DOHH2 (cell line): ENCODE results near the gene DPT.

Source experiments
- H3F3A ChIP-seq: fragments of 200-600 bp; sonication (generic), shearing (Covaris generic); 2 replicates; pipeline ENCODE4 v1.6.0; 2016; ENCODE audit warnings: antibody characterized with exemption, mild to moderate bottlenecking; ENCODE audit not compliant: control insufficient read depth, insufficient read depth
- H3K27ac ChIP-seq: fragments of 200-600 bp; sonication (generic); 2 replicates; pipeline ENCODE4 v1.5.1; 2014; ENCODE audit warnings: low read depth, mild to moderate bottlenecking, low read length, moderate library complexity
- H3K27me3 ChIP-seq: fragments of 200-600 bp; sonication (generic); 2 replicates; pipeline ENCODE4 v1.6.1; 2014; ENCODE audit warnings: mild to moderate bottlenecking, low read length, mixed read lengths; ENCODE audit not compliant: control insufficient read depth
- H3K36me3 ChIP-seq: fragments of 200-600 bp; sonication (generic); 2 replicates; pipeline ENCODE4 v1.6.1; 2014; ENCODE audit warnings: mild to moderate bottlenecking, low read length, moderate library complexity, mixed read lengths; ENCODE audit not compliant: control insufficient read depth
- H3K4me1 ChIP-seq: fragments of 200-600 bp; sonication (generic); 2 replicates; pipeline ENCODE4 v1.6.1; 2014; ENCODE audit warnings: mild to moderate bottlenecking, low read length, mixed read lengths; ENCODE audit not compliant: control insufficient read depth
- H3K4me2 ChIP-seq: fragments of 200-600 bp; sonication (generic); 2 replicates; pipeline ENCODE4 v1.6.0; 2014; ENCODE audit warnings: mild to moderate bottlenecking, low read length, moderate library complexity
- H3K4me3 ChIP-seq: fragments of 200-600 bp; sonication (generic); 2 replicates; pipeline ENCODE4 v1.5.1; 2014; ENCODE audit warnings: mild to moderate bottlenecking, low read length, mixed read lengths
- H3K79me2 ChIP-seq: fragments of 200-600 bp; sonication (generic); 2 replicates; pipeline ENCODE4 v1.6.1; 2014; ENCODE audit warnings: mild to moderate bottlenecking, low read length, mixed read lengths; ENCODE audit not compliant: control insufficient read depth
- H3K9me2 ChIP-seq: fragments of 200-600 bp; sonication (generic); replicated peaks from 2 replicates; pipeline ENCODE4 v1.6.1; 2014; ENCODE audit warnings: mild to moderate bottlenecking, low read length, mixed read lengths; ENCODE audit not compliant: control insufficient read depth
- H3K9me3 ChIP-seq: fragments of 200-600 bp; sonication (generic); 2 replicates; pipeline ENCODE4 v1.6.1; 2014; ENCODE audit warnings: antibody characterized with exemption, low read length, mixed read lengths; ENCODE audit not compliant: control insufficient read depth, insufficient read depth
- H4K20me1 ChIP-seq: fragments of 200-600 bp; sonication (generic); 2 replicates; pipeline ENCODE4 v1.6.0; 2014; ENCODE audit warnings: low read depth, mild to moderate bottlenecking, antibody characterized with exemption, low read length, moderate library complexity; ENCODE audit not compliant: control insufficient read depth, insufficient read depth
- EZH2phosphoT487 ChIP-seq: fragments of 200-600 bp; sonication (generic); IDR thresholded peaks from 2 replicates; pipeline ENCODE4 v1.6.1; 2017; ENCODE audit warnings: borderline replicate concordance, mild to moderate bottlenecking, antibody characterized with exemption, low read length, moderate library complexity, mixed read lengths
- TF ChIP-seq, protein P1 (sequence below): fragments of 200-600 bp; sonication (generic); IDR thresholded peaks from one replicate; pipeline ENCODE4 v1.5.1; 2014; ENCODE audit warnings: antibody characterized with exemption, mild to moderate bottlenecking, low read depth, low read length; ENCODE audit not compliant: poor library complexity, severe bottlenecking

Gene DPT

GRCh38 chr1:168755800-168756418 lies 26.9 kb upstream of the DPT start:
- no peaks in the 10 kb centered on the region for H3K9me3 ChIP-seq
- H3K4me1 ChIP-seq: no peaks in the 10 kb centered on the region
- no peak for TF ChIP-seq EZH2phosphoT487
- TF ChIP-seq, protein P1, sequence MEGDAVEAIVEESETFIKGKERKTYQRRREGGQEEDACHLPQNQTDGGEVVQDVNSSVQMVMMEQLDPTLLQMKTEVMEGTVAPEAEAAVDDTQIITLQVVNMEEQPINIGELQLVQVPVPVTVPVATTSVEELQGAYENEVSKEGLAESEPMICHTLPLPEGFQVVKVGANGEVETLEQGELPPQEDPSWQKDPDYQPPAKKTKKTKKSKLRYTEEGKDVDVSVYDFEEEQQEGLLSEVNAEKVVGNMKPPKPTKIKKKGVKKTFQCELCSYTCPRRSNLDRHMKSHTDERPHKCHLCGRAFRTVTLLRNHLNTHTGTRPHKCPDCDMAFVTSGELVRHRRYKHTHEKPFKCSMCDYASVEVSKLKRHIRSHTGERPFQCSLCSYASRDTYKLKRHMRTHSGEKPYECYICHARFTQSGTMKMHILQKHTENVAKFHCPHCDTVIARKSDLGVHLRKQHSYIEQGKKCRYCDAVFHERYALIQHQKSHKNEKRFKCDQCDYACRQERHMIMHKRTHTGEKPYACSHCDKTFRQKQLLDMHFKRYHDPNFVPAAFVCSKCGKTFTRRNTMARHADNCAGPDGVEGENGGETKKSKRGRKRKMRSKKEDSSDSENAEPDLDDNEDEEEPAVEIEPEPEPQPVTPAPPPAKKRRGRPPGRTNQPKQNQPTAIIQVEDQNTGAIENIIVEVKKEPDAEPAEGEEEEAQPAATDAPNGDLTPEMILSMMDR: no peak
- H3K79me2 ChIP-seq: no peaks in the 10 kb centered on the region
- no peaks in the 10 kb centered on the region for H4K20me1 ChIP-seq
- H3K4me3 ChIP-seq: no peak overlapping the region
- H3K9me2 ChIP-seq: no peaks in the 10 kb centered on the region
- no peak overlapping the region for H3K27ac ChIP-seq
- H3K36me3 ChIP-seq: no peaks in the 10 kb centered on the region
- H3K4me2 ChIP-seq: no peak overlapping the region
- H3K27me3 ChIP-seq: no peaks in the 10 kb centered on the region; the same call in 1 of the 2 replicates
- H3F3A ChIP-seq: no peaks in the 10 kb centered on the region

DNA sequence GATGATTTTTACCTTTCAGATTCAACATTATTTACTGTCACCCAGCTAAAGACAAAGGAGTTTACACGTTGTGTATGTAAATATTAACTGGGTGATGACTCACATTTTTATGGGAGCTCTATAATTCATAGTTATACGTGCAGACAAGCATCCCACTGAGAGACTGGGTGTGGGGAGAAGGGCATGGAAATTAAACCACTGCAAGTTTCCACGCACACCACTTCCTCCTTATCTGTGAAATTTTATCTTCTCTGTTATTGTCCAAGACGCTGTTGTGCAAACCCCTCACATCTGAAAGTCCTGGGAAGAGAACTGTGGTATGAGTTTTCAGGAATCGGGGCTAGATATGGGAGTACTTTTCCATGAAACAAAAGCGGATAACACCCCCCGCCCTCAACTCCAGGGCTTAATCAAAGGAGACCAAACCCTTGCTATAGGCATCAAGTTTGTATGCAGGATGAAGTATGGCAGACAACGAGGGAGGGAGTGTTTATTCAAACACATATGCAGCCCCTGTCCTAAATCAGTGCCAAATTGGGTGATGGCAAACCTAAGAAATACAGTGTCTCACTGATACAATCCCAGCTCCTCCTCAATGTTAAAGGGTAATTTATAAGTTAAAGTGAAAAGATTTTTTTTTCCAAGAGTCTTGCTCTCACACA lies 23.3 kb upstream of the DPT start:
- Histone ChIP-seq H3K4me2 (no peak overlapping the region), H3K36me3 (no peaks in the 10 kb centered on the region)

GRCh38 chr1:168751195-168751650 lies 22.2 kb upstream of the DPT start:
- Histone ChIP-seq H3K4me1 (no peaks in the 10 kb centered on the region), H3K9me3 (no peaks in the 10 kb centered on the region), H3K36me3 (no peaks in the 10 kb centered on the region), H3K4me2 (no peak overlapping the region), H3K27me3 (no peaks in the 10 kb centered on the region; the same call in 1 of the 2 replicates), H3K4me3 (no peak overlapping the region), H3F3A (no peaks in the 10 kb centered on the region), H3K79me2 (no peaks in the 10 kb centered on the region), H3K9me2 (no peaks in the 10 kb centered on the region), H3K27ac (no peak overlapping the region), H4K20me1 (no peaks in the 10 kb centered on the region)
- TF ChIP-seq, protein P1: no peak
- TF ChIP-seq EZH2phosphoT487: no peak

More for the DNA sequence above, 23.3 kb upstream of the DPT start:
- no peaks in the 10 kb centered on the region for H3K9me3 ChIP-seq
- H3K4me3 ChIP-seq: no peak overlapping the region
- H3F3A ChIP-seq: no peaks in the 10 kb centered on the region
- no peak overlapping the region for H3K27ac ChIP-seq
- TF ChIP-seq EZH2phosphoT487: no peak
- TF ChIP-seq, protein P1: no peak
- no peaks in the 10 kb centered on the region for H3K79me2 ChIP-seq
- no peaks in the 10 kb centered on the region for H4K20me1 ChIP-seq
- no peaks in the 10 kb centered on the region for H3K9me2 ChIP-seq
- no peaks in the 10 kb centered on the region for H3K4me1 ChIP-seq
- no peaks in the 10 kb centered on the region; the same call in 1 of the 2 replicates for H3K27me3 ChIP-seq
